OCI-LY1 (cell line): ENCODE data around the gene CDH4.

Experiments
- H2AFZ ChIP-seq: fragments of 200-600 bp; sonication (generic), shearing (Covaris generic); 2 replicates; pipeline ENCODE4 v1.6.0; 2014; ENCODE audit warnings: antibody characterized with exemption, mild to moderate bottlenecking, low read length
- H3F3A ChIP-seq: fragments of 200-600 bp; sonication (generic), shearing (Covaris generic); 2 replicates; pipeline ENCODE4 v1.6.0; 2014; ENCODE audit warnings: mild to moderate bottlenecking, antibody characterized with exemption, low read length, moderate library complexity; ENCODE audit not compliant: insufficient read depth
- H3K27ac ChIP-seq: fragments of 200-600 bp; sonication (generic); 2 replicates; pipeline ENCODE4 v1.5.1; 2014; ENCODE audit warnings: low read length, mixed run types, mild to moderate bottlenecking, low read depth; ENCODE audit not compliant: poor library complexity, severe bottlenecking
- H3K27me3 ChIP-seq: fragments of 200-600 bp; sonication (generic); 2 replicates; pipeline ENCODE4 v1.6.0; 2014; ENCODE audit warnings: antibody characterized with exemption, mild to moderate bottlenecking, low read length, moderate library complexity; ENCODE audit not compliant: insufficient read depth
- H3K36me3 ChIP-seq: fragments of 200-600 bp; sonication (generic); 2 replicates; pipeline ENCODE4 v1.6.1; 2014; ENCODE audit warnings: mild to moderate bottlenecking, antibody characterized with exemption, low read length, moderate library complexity, mixed read lengths; ENCODE audit not compliant: insufficient read depth
- H3K4me1 ChIP-seq: fragments of 200-600 bp; sonication (generic); 2 replicates; pipeline ENCODE4 v1.5.1; 2014; ENCODE audit warnings: mild to moderate bottlenecking, low read length, moderate library complexity; ENCODE audit not compliant: insufficient read depth, severe bottlenecking
- H3K4me2 ChIP-seq: fragments of 200-600 bp; sonication (generic), shearing (Covaris generic); 2 replicates; pipeline ENCODE4 v1.6.1; 2014; ENCODE audit warnings: low read length
- H3K4me3 ChIP-seq: fragments of 200-600 bp; sonication (generic); 2 replicates; pipeline ENCODE4 v1.5.1; 2014; ENCODE audit warnings: low read length, low read depth, mild to moderate bottlenecking, mixed read lengths; ENCODE audit not compliant: poor library complexity, severe bottlenecking
- H3K79me2 ChIP-seq: fragments of 200-600 bp; shearing (Covaris generic); 2 replicates; pipeline ENCODE4 v1.6.1; 2016; ENCODE audit warnings: mixed run types, low read length, mixed read lengths; ENCODE audit not compliant: insufficient read depth
- H3K9ac ChIP-seq: fragments of 200-600 bp; sonication (generic), shearing (Covaris generic); 2 replicates; pipeline ENCODE4 v1.6.1; 2014; ENCODE audit warnings: mild to moderate bottlenecking, low read length, mixed read lengths
- H3K9me2 ChIP-seq: fragments of 200-600 bp; sonication (generic), shearing (Covaris generic); 2 replicates; pipeline ENCODE4 v1.6.1; 2014; ENCODE audit warnings: low read depth, mild to moderate bottlenecking, low read length, mixed read lengths
- H3K9me3 ChIP-seq: fragments of 200-600 bp; shearing (Covaris generic); 2 replicates; pipeline ENCODE4 v1.6.1; 2014; ENCODE audit warnings: low read length, mixed read lengths
- H4K20me1 ChIP-seq: fragments of 200-600 bp; sonication (generic), shearing (Covaris generic); 2 replicates; pipeline ENCODE4 v1.6.0; 2016; ENCODE audit warnings: mild to moderate bottlenecking, low read length; ENCODE audit not compliant: insufficient read depth
- CTCF ChIP-seq: fragments of 200-600 bp; sonication (generic), shearing (Covaris generic); IDR thresholded peaks from 2 replicates; pipeline ENCODE4 v1.5.1; 2017; ENCODE audit warnings: mild to moderate bottlenecking, antibody characterized with exemption, low read length, moderate library complexity, mixed read lengths
- EZH2 ChIP-seq: fragments of 200-600 bp; sonication (generic), shearing (Covaris generic); IDR thresholded peaks from 2 replicates; pipeline ENCODE4 v1.8.0; 2017; ENCODE audit warnings: borderline replicate concordance, mixed run types, mild to moderate bottlenecking, antibody characterized with exemption, low read length, moderate library complexity, mixed read lengths

Gene CDH4

GRCh38 chr20:61973515-61974356 is 721.7 kb downstream of the CDH4 start:
- H4K20me1 ChIP-seq: no peaks in the 10 kb centered on the region
- no peak for TF ChIP-seq EZH2
- no peak for TF ChIP-seq CTCF
- no peaks in the 10 kb centered on the region for H3F3A ChIP-seq
- no peaks in the 10 kb centered on the region for H3K79me2 ChIP-seq
- H3K4me2 ChIP-seq: no peak overlapping the region
- no peaks in the 10 kb centered on the region for H3K4me1 ChIP-seq
- H3K9me3 ChIP-seq: no peaks in the 10 kb centered on the region
- no peak overlapping the region for H3K4me3 ChIP-seq
- H3K9ac ChIP-seq: no peak overlapping the region
- H2AFZ ChIP-seq: no peak overlapping the region
- peaks cover 40% of the 10 kb centered on the region for H3K36me3 ChIP-seq
- no peaks in the 10 kb centered on the region for H3K9me2 ChIP-seq
- no peak overlapping the region for H3K27ac ChIP-seq
- no peaks in the 10 kb centered on the region for H3K27me3 ChIP-seq

GRCh38 chr20:61974357-61974665 is 722.2 kb downstream of the CDH4 start:
- Histone ChIP-seq H3K9me2 (no peaks in the 10 kb centered on the region), H3K4me3 (no peak overlapping the region), H3K79me2 (no peaks in the 10 kb centered on the region), H4K20me1 (no peaks in the 10 kb centered on the region), H3K27me3 (no peaks in the 10 kb centered on the region), H3K4me1 (no peaks in the 10 kb centered on the region), H3K9me3 (no peaks in the 10 kb centered on the region), H3K36me3 (peaks cover 40% of the 10 kb centered on the region), H3K27ac (no peak overlapping the region), H3F3A (no peaks in the 10 kb centered on the region), H2AFZ (no peak overlapping the region), H3K4me2 (no peak overlapping the region), H3K9ac (no peak overlapping the region)
- TF ChIP-seq CTCF: no peak
- TF ChIP-seq EZH2: no peak

- H3K9ac ChIP-seq: no peak overlapping the region
- H3K9me2 ChIP-seq: no peaks in the 10 kb centered on the region
- H3K27ac ChIP-seq: no peak overlapping the region
- no peaks in the 10 kb centered on the region for H3K27me3 ChIP-seq
- H3K9me3 ChIP-seq: no peaks in the 10 kb centered on the region
- H3K4me2 ChIP-seq: no peak overlapping the region
- H3K36me3 ChIP-seq: peaks cover 40% of the 10 kb centered on the region
- H4K20me1 ChIP-seq: no peaks in the 10 kb centered on the region
- H3K4me1 ChIP-seq: no peaks in the 10 kb centered on the region
- H3K4me3 ChIP-seq: no peak overlapping the region
- H2AFZ ChIP-seq: no peak overlapping the region
- H3F3A ChIP-seq: no peaks in the 10 kb centered on the region
- no peak for TF ChIP-seq CTCF
- no peaks in the 10 kb centered on the region for H3K79me2 ChIP-seq
Measured at GRCh38 chr20:61975407-61976129, 723.5 kb downstream of the CDH4 start.
